Astrocyte of the cerebellum (primary cell): ENCODE data around the gene AKAP12.

Experiments used
- DNase-seq: peaks from one replicate; pipeline ENCODE4 v3.0.0-alpha.2; 2011; ENCODE audit warnings: low read depth
- H3K4me3 ChIP-seq: 2 replicates; pipeline ENCODE4 v1.5.1; 2011; ENCODE audit warnings: mild to moderate bottlenecking, low read depth, low read length, moderate library complexity
- CTCF ChIP-seq: IDR thresholded peaks from 2 replicates; pipeline ENCODE4 v1.5.1; 2012; ENCODE audit warnings: low read length, low read depth, moderate library complexity, mild to moderate bottlenecking; ENCODE audit errors: missing control alignments
- in situ Hi-C: cut with HindIII; loops from 2 replicates; pipeline ENCODE4 v1.10.0; 2017; ENCODE audit warnings: low sequenced_read_pairs

Gene AKAP12

GRCh38 chr6:151290877-151291721 lies 51.3 kb downstream of the AKAP12 start:
- no peak for TF ChIP-seq CTCF
- peak; percentile 53 for DNase-seq
- in situ Hi-C loops: no loop called here
- H3K4me3 ChIP-seq: no peak overlapping the region

GRCh38 chr6:151291722-151292059 lies 51.9 kb downstream of the AKAP12 start:
- TF ChIP-seq CTCF: no peak
- in situ Hi-C loops: no loop called here
- no peak overlapping the region for H3K4me3 ChIP-seq
- DNase-seq: no peak

GRCh38 chr6:151292974-151293687 lies 53.4 kb downstream of the AKAP12 start:
- no peak for DNase-seq
- TF ChIP-seq CTCF: no peak
- in situ Hi-C loops: no loop called here
- no peak overlapping the region for H3K4me3 ChIP-seq

- in situ Hi-C loops: no loop called here
- TF ChIP-seq CTCF: no peak
- H3K4me3 ChIP-seq: no peak overlapping the region
- DNase-seq: no peak
Measured at GRCh38 chr6:151293688-151294016, 53.9 kb downstream of the AKAP12 start.

GRCh38 chr6:151294561-151295101 lies 54.9 kb downstream of the AKAP12 start:
- in situ Hi-C loops: no loop called here
- no peak for TF ChIP-seq CTCF
- no peak for DNase-seq
- H3K4me3 ChIP-seq: no peak overlapping the region

GRCh38 chr6:151297886-151298285 lies 58.1 kb downstream of the AKAP12 start:
- no peak overlapping the region for H3K4me3 ChIP-seq
- DNase-seq: no peak
- in situ Hi-C loops: no loop called here
- TF ChIP-seq CTCF: no peak
